Spinal cord (tissue), 10 donors: Measurements from ENCODE around the gene CARS1. TPM values are rescaled to one million over a fixed set of nuclear protein-coding genes. Genes with fewer than 3 reads are reported as not detected.

Experiments
- DNase-seq, 6 donors: peaks; one replicate each; pipeline versions ENCODE4 v3.0.0 to v3.0.0-alpha.2; 2013 to 2015; ENCODE audit warnings: low spot score in 6 of 6, low read depth in 4 of 6
- H3K27ac ChIP-seq: one replicate; pipeline ENCODE4 v1.5.1; 2013; ENCODE audit warnings: low read depth, low read length, control low read depth
- H3K27me3 ChIP-seq: one replicate; pipeline ENCODE4 v1.6.1; 2013; ENCODE audit warnings: low read length; ENCODE audit not compliant: control insufficient read depth, insufficient read depth
- H3K36me3 ChIP-seq: one replicate; pipeline ENCODE4 v1.6.1; 2013; ENCODE audit warnings: low read length; ENCODE audit not compliant: control insufficient read depth, insufficient read depth
- H3K4me1 ChIP-seq: one replicate; pipeline ENCODE4 v1.6.1; 2013; ENCODE audit warnings: low read length; ENCODE audit not compliant: control insufficient read depth, insufficient read depth
- H3K4me3 ChIP-seq: one replicate; pipeline ENCODE4 v1.5.1; 2013; ENCODE audit warnings: low read depth, low read length, control low read depth
- H3K9me3 ChIP-seq: one replicate; pipeline ENCODE4 v1.6.1; 2013; ENCODE audit warnings: low read length; ENCODE audit not compliant: control insufficient read depth, insufficient read depth
- WGBS: methylation state at CpG from one replicate; pipeline ENCODE4 v1.1.5; 2013; ENCODE audit warnings: missing lambda C conversion rate; ENCODE audit not compliant: insufficient coverage; 5-methylcytosine and 5-hydroxymethylcytosine counted together
- polyA plus RNA-seq, 2 donors: library from polyadenylated mRNA; unstranded; fragments of 120-200 nt; gene quantifications; one replicate each; pipeline ENCODE4 v1.2.1, GENCODE V29; 2013; ENCODE audit not compliant: insufficient read length in 2 of 2
- small RNA-seq: library from RNA; depleted of rRNA; stranded (forward); fragments of <200 nt; gene quantifications from one replicate; pipeline ENCODE3, GENCODE V24; 2014; ENCODE audit warnings: low replicate concordance
- total RNA-seq, 2 donors: library from RNA; depleted of rRNA in 1 of 2; stranded (reverse); fragments of 120-200 nt in 1 of 2; fragments of >200 nt in 1 of 2; gene quantifications; one replicate each; pipeline versions ENCODE4 v1.2.3 to v1.2.4, GENCODE V29; 2013 to 2014
- donor health status: healthy.

The CARS1 gene
- total and polyA plus RNA-seq, 4 donors = 28.5 to 54.6 (median 44.3) TPM

DNA sequence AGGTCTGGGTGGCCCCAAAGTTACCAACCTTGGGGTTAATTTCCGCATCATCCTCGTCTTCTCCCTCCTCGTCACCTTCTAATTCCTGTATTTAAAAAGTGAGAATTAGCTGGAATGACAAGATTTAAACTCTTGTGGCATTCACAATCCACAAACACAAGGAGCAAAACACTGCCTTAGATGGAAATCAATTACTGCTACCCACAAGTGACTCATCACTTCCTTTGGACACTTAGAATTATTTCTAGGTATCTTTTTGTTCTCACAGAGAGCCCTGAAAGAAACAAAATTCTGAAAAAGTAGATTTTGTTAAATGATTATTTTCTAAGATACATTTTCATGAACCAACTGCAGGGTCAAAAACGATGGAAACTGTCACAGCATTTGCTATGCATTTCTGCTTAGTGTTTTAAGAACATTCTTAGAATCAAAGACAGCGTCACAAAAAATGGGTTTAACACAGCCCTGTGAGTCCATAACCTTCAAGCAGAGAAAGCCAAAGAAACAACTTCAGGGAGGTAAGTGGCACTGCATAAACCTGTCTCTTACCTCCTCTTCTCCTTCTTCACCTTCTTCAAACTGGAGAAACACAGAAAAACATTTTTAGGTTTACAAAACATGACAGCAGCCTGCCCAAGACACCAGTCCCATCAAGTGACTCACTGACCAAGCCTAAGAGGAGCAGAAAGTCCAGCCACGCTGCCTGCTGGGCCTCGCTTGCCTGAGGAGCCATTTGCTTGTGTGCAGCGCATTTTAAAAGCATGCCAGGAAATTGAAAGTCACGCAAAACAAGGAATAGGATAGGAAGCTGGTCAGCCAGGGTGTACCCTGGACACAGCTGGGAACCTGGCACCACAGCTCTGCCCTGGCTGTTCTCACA, 105.8 kb downstream of the CARS1 start:
- H3K9me3 ChIP-seq = no peaks in the 10 kb centered on the region
- H3K27me3 ChIP-seq = no peaks in the 10 kb centered on the region
- H3K36me3 ChIP-seq = peaks cover 67% of the 10 kb centered on the region
- H3K4me3 ChIP-seq = no peak overlapping the region
- H3K27ac ChIP-seq = no peak overlapping the region
- H3K4me1 ChIP-seq = no peaks in the 10 kb centered on the region
- 86% methylated on average over 9 of the region's 9 CpGs for WGBS
- no peak for DNase-seq

Small RNAs within 50 kb of the gene (small RNA-seq; reads per million reads assigned to genes)
- gene RNU1-91P (not detected), gene SNORA54 (23.1 reads per million, percentile 97 among the genes with 10 or more reads in this experiment)

Other genes with a start within 250 kb of the CARS1 start
- 100 to 1,000 TPM in 1 of 2 donors, 10 to 100 TPM in 1; 37.3 to 107 TPM for gene CDKN1C, start 171.6 kb downstream of the CARS1 start, total RNA-seq
- 10 to 100 TPM; 56.2 to 60.9 TPM for gene CDKN1C, start 171.6 kb downstream of the CARS1 start, polyA plus RNA-seq
- gene PHLDA2, start 128.0 kb downstream of the CARS1 start, total RNA-seq = under 1 TPM; 0.30 to 0.88 TPM
- gene PHLDA2, start 128.0 kb downstream of the CARS1 start, polyA plus RNA-seq = 1 to 10 TPM; 2.0 to 2.8 TPM
- 100 to 1,000 TPM; 148 to 165 TPM for gene NAP1L4, start 65.1 kb downstream of the CARS1 start, total RNA-seq
- 100 to 1,000 TPM; 190 to 191 TPM for gene NAP1L4, start 65.1 kb downstream of the CARS1 start, polyA plus RNA-seq
- 10 to 100 TPM; 20.9 to 30.6 TPM for gene OSBPL5, start 107.9 kb upstream of the CARS1 start, total RNA-seq
- gene OSBPL5, start 107.9 kb upstream of the CARS1 start, polyA plus RNA-seq = 10 to 100 TPM; 38.9 to 54.0 TPM
- not detected for gene MRGPRG, start 161.4 kb upstream of the CARS1 start, total RNA-seq
- not detected for gene MRGPRG, start 161.4 kb upstream of the CARS1 start, polyA plus RNA-seq
- gene MRGPRE, start 175.0 kb upstream of the CARS1 start, total RNA-seq = 1 to 10 TPM in 1 of 2 donors, under 1 TPM in 1; 0.33 to 6.6 TPM
- gene MRGPRE, start 175.0 kb upstream of the CARS1 start, polyA plus RNA-seq = 1 to 10 TPM; 1.3 to 1.5 TPM